RCC 7860 (cell line): ENCODE measurements around the gene GLT8D1.
A peak's percentile ranks its signal among the peaks of the same experiment; 100 is the strongest.
"Not testable (repeated sequence)": the region's sequence is repeated elsewhere in the genome, so short reads cannot be mapped to it uniquely, and the experiment has no call there.

Experiments
- DNase-seq: peaks from one replicate; pipeline ENCODE4 v3.0.0-alpha.2; 2015; ENCODE audit warnings: low spot score
- FAIRE-seq: peaks from 2 replicates; lab custom pipeline; 2012; peaks lifted over from hg19 to GRCh38; lab: Jason Lieb, UNC

GLT8D1 gene

GRCh38 chr3:52684184-52684583 lies 21.4 kb downstream of the GLT8D1 start:
- FAIRE-seq (no peak), DNase-seq (no peak)

DNA sequence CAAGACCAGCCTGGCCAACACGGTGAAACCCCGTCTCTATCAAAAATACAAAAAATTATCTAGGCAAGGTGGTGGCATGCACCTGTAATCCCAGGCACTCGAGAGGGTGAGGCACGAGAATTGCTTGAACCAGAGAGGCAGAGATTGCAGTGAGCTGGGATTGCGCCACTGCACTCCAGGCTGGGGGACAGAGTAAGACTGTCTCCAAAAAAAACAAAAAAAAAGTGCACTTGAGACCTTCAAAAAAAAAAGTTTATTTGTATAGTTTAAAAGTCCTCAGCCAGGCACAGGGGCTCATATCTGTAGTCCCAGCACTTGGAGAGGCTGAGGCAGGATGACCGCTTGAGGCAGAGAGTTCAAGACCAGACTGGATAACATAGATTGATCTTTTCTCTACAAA lies 22.0 kb downstream of the GLT8D1 start:
- FAIRE-seq, result no peak
- no peak for DNase-seq

DNA sequence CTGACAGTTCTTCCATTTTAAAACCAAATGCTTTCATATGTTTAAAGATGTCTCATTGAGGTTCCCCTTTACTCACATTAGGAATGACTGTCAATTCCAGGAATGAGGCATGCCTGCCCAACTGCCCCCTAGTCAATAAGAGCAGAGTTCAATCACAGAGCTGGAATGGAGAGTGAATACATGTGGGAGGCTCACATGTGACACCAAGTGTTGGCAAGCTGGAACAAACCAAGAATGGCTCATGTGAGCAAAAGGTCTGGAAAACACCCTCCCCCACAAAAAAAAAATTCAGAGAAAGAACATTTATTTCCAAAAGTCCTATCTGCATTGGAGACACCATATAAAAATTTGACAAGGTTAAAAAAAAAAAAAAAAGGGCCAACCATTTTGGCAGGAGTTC lies 23.6 kb downstream of the GLT8D1 start:
- peak; percentile 30 for FAIRE-seq

DNA sequence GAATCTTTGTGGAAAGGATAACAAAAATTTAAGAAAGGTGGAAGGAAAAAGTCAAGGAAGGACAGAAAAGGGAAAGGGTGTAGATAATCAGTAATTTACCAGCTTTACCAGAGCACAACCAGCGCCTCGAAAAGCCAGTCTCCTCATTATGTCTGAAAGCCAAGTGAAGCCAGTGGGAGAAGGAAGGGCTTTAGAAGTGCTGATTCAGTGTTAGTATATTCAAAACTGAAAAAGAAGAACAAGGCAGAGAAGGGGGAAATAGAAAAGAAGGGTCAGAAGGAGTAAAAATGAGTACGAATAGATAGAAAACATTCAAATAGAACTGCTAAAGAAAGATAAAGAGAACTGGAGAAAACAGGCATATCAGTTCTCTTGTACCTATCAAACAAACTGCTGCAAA lies 24.0 kb downstream of the GLT8D1 start:
- DNase-seq (no peak), FAIRE-seq (no peak)

More for the DNA sequence above, 23.6 kb downstream of the GLT8D1 start:
- DNase-seq, result peak; percentile 54

DNA sequence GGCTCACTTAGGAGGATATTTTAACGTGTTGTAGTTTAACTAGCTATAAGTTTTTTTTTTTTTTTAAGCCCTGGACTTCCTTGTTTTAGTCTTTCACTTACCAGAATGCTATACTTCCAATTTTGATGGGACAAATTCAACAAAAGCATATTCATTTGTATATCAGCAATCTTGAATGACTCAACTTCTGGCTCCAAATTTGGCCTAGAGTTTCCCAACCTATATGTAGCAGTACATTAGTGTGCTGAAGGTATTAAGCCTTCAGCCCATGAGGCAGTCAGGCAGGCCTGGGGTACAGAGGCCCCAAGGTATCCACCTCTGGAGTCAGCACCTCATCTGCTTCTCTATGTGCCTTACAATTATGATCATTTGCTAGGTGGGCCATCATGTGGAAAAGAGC lies 25.8 kb downstream of the GLT8D1 start:
- DNase-seq, result no peak
- no peak for FAIRE-seq

DNA sequence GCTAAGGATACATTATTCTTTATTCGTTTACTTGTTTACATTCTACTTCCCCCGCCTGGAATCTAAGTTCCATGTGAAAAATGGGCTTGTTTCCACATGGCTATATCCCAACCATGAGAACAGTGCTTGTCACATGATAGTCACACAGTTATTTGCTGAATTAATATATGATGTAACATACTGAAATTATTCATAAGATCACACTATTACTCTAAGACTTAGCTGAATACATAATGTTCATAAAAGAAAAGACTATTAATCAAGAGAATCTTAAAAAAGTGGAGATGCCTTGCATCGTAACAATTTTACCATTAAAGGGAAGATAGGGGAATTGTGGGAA lies 26.4 kb downstream of the GLT8D1 start:
- FAIRE-seq, result no peak
- no peak for DNase-seq

- FAIRE-seq (no peak), DNase-seq (no peak)
Measured at GRCh38 chr3:52678265-52679198, 27.1 kb downstream of the GLT8D1 start.

DNA sequence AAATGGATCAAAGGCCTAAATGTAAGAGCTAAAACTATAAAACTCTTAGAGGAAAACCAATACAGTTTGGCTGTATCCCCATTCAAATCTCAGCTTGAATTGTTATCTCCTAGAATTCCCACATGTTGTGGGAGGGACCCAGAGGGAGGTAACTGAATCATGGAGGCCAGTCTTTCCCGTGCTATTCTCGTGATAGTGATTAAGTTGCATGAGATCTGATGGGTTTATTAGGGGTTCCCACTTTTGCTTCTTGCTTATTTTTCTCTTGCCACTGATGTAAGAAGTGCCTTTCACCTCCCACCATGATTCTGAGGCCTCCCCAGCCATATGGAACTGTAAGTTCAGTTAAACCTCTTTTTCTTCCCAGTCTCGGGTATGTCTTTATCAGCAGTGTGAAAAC lies 29.4 kb downstream of the GLT8D1 start:
- not testable (repeated sequence) for FAIRE-seq

GRCh38 chr3:52671676-52672075 lies 33.9 kb downstream of the GLT8D1 start:
- no peak for DNase-seq
- no peak for FAIRE-seq

More for the DNA sequence above, 29.4 kb downstream of the GLT8D1 start:
- DNase-seq, result not testable (repeated sequence)

DNA sequence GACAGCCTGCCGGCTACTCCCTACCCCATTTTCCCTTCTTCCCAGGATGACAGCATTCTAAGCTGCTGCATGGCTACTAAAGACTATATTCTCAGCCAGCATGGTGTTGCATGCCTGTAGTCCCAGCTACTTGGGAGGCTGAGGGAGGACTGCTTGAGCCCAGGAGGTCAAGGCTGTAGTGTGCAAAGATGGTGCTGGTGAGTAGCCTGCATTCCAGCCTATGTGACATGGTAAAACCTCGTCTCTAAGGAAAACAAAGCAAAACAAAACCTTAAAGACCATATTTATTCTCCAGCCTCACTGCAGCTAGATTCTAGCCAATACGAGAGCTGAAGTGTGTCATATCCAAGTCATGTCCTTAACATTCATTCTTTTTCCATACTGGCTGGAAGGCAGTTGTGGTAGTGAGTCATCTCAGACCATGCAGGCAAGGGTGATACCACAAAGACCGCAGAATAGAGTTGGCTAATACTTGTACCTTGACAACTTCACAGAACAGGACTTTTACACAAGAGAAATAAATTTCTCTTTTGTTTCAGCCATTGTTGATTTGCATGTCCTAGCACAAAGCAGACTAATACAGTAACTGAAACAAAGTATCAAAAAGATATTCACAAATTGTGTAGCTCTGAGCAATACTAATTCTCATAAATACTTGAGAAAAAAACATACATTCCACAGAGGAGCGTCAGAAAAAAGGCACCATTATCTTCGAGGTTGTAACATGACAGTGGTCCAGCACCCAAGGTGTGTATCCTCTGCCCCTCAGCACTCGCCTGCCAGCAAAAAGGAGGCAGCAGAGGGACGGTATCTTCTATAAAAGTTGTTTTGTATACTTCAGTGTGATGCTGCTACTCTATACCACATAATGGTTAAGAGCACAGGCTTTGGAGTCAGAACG lies 34.7 kb downstream of the GLT8D1 start:
- FAIRE-seq (peak; percentile 98), DNase-seq (peak; percentile 100)

GRCh38 chr3:52663098-52663497 lies 42.5 kb downstream of the GLT8D1 start:
- FAIRE-seq, result no peak
- DNase-seq, result no peak

- DNase-seq, result no peak
- FAIRE-seq, result no peak
Measured at GRCh38 chr3:52660046-52660445, 45.5 kb downstream of the GLT8D1 start.

- DNase-seq (no peak), FAIRE-seq (no peak)
Measured at GRCh38 chr3:52655895-52656294, 49.7 kb downstream of the GLT8D1 start.

GRCh38 chr3:52651592-52651991 lies 54.0 kb downstream of the GLT8D1 start:
- no peak for DNase-seq
- FAIRE-seq, result no peak

DNA sequence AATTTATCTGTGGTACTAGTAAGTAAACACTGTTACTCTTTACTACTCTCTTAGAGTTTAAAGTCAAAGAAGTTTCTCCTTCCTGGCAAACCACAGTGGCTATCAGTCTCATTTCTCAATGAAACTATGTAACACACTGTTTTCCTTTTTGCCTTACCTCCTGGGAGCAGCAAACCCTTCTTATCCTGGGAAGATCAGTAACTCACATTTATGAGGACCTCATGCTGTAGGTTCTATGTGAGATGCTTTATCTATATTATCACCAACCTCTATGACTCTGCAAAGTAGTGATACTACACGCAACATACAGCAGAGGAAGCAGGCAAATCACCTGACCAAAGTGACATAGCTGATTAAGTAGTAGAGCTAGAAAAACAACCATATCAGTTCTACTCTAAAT lies 55.2 kb downstream of the GLT8D1 start:
- DNase-seq, result no peak
- no peak for FAIRE-seq

GRCh38 chr3:52649461-52650210 lies 56.0 kb downstream of the GLT8D1 start:
- DNase-seq, result no peak
- FAIRE-seq, result no peak

DNA sequence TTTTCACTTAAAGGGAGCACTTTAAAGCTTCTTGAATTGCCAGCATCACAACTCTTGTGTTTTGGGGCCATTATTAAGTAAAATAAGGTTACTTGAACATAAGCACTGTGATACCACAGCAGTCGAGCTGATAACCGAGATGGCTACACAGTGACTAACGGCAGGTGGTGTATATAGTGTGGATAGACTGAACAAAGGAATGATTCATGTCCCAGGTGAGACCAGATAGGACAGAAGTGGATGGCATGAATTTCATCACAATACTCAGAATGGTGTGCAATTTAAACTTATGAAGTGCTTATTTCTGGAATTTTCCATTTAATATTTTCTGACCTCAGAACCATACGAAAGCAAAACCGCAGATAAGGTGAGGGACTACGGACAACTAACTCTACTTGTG lies 60.0 kb downstream of the GLT8D1 start:
- DNase-seq, result no peak
- no peak for FAIRE-seq
